ENCODE results near the gene EIF4H.

The EIF4H gene

DNA sequence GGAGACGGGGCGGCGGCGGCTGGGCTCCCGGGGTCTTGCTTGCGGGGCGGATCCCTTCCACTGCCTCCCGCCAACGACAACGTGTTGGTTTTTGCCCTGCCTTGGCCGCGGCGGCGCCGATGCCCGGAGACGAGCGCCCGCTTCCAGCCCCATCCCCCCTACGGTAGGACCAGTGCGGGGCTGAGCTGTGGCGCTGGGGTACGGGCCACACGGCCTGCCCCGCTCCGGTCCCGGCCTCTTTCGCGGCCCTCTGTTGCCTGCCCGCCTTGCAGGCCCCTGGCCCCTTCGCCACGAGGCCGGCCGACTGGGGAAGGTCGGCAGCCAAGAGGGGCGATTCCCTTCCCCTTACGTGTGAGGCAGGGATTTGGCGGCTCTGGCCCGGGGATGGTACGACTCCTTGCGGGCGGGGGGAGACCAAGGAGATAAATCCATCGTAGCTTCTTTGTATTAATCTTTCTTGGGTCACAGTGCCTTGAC lies 488 bp downstream of the EIF4H start:
- CTCF ChIA-PET, result interaction anchor here (1.0 to 2.3 kb wide), 7 partner anchors 9 to 106 kb away, joined by 3 to 9 read pairs (median 4); partner anchors contain the start of gene LIMK1

DNA sequence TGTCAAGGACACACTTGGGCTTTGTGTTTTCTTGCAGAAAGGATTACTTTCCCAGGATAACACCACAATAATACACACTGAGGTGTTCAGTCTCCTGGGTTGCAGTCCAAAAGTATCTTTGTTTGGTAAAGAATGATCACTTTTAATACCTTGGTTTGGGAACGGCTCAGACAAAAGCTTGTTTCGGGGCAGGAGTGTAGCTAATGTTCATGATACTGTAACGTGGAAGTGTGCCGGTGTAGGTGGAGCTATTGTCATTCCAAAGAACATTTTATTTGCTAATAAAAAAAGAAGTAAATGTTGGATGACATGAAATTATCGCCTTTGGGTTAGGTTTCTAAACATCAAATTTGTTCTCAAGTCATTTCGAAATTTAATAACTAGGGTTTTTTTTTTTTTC lies 1.2 kb downstream of the EIF4H start:
- Histone ChIP-seq H3K27me3 (replicated peaks in 2 of 5; ENCODE audit: control insufficient read depth in 4 of 5, insufficient read depth in 5 of 5, low read length in 4 of 5) (no peaks in the 10 kb centered on the region), H3K36me3 (ENCODE audit: control insufficient read depth in 4 of 4, insufficient read depth in 4 of 4, low read length in 3 of 4) (peaks cover 3 to 31% (median 10%) of the 10 kb centered on the region in 4 experiments), H3K4me3 (ENCODE audit: control insufficient read depth in 1 of 7, extremely low read depth in 1 of 7, insufficient read depth in 4 of 7, low read depth in 2 of 7, low read length in 6 of 7) (peak overlapping the region in 6 of 7 experiments; percentile 76 to 95 (median 86)), H3K4me1 (ENCODE audit: control extremely low read depth in 1 of 4, control insufficient read depth in 4 of 4, insufficient read depth in 4 of 4, low read length in 3 of 4) (peaks cover 20 to 54% (median 48%) of the 10 kb centered on the region in 4 experiments), H3K9me3 (ENCODE audit: control extremely low read depth in 1 of 5, control insufficient read depth in 4 of 5, insufficient read depth in 2 of 5, low read depth in 1 of 5, low read length in 4 of 5) (no peaks in the 10 kb centered on the region), H3K27ac (ENCODE audit: insufficient read depth in 1 of 2, low read depth in 1 of 2, low read length in 2 of 2, poor library complexity in 1 of 2, severe bottlenecking in 2 of 2) (peak overlapping the region; percentile 90 to 95)
- no peak for DNase-seq
- CTCF ChIA-PET, result interaction anchor here (1.0 to 2.3 kb wide), 6 partner anchors 8 to 107 kb away, joined by 3 to 9 read pairs (median 4); partner anchors contain the start of gene LIMK1
- POLR2A ChIA-PET, result interaction anchor here (0.6 to 2.1 kb wide), 5 partner anchors 9 to 226 kb away, joined by 3 to 10 read pairs (median 3); no protein-coding TSS in a partner anchor
- 0% methylated on average over 1 of the region's 6 CpGs for WGBS (ENCODE audit: insufficient coverage)

More for the DNA sequence above, 488 bp downstream of the EIF4H start:
- H3K9me3 ChIP-seq (ENCODE audit: control extremely low read depth in 1 of 5, control insufficient read depth in 4 of 5, insufficient read depth in 2 of 5, low read depth in 1 of 5, low read length in 4 of 5), result no peaks in the 10 kb centered on the region
- H3K36me3 ChIP-seq (ENCODE audit: control insufficient read depth in 4 of 4, insufficient read depth in 4 of 4, low read length in 3 of 4), result peaks cover 0 to 27% (median 7%) of the 10 kb centered on the region in 4 experiments
- WGBS (ENCODE audit: insufficient coverage), result under 1% methylated on average over 24 of the region's 43 CpGs
- DNase-seq, result peak; percentile 43 to 68 (median 67)
- peak overlapping the region; percentile 76 to 95 (median 85) for H3K4me3 ChIP-seq (ENCODE audit: control insufficient read depth in 1 of 7, extremely low read depth in 1 of 7, insufficient read depth in 4 of 7, low read depth in 2 of 7, low read length in 6 of 7)
- H3K4me1 ChIP-seq (ENCODE audit: control extremely low read depth in 1 of 4, control insufficient read depth in 4 of 4, insufficient read depth in 4 of 4, low read length in 3 of 4), result peaks cover 20 to 54% (median 47%) of the 10 kb centered on the region in 4 experiments
- peak overlapping the region; percentile 90 to 95 for H3K27ac ChIP-seq (ENCODE audit: insufficient read depth in 1 of 2, low read depth in 1 of 2, low read length in 2 of 2, poor library complexity in 1 of 2, severe bottlenecking in 2 of 2)
- POLR2A ChIA-PET, result interaction anchor here (1.0 to 2.1 kb wide), 4 partner anchors 9 to 226 kb away, joined by 3 to 10 read pairs (median 4); no protein-coding TSS in a partner anchor
- H3K27me3 ChIP-seq (replicated peaks in 2 of 5; ENCODE audit: control insufficient read depth in 4 of 5, insufficient read depth in 5 of 5, low read length in 4 of 5), result no peaks in the 10 kb centered on the region

DNA sequence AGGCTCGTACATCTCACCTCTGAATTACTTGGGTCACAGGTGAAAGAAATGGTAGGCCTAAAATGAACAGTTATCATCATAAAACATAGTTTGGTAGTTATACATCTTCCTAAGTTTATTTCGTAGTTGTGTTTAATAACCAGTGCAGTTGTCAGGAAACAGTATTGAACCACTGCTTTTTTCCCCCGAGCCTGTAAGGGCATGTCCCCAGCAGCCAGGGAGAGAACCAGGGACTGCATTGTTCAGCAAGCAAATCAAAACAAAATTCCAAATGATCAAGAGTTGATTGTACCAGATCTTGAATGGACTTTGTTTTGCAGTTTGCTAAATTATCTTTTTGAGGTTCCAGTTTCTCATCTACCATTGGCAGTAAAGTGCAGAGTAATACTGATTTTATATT lies 2.4 kb downstream of the EIF4H start:
- DNase-seq, result no peak
- peaks cover 20 to 54% (median 48%) of the 10 kb centered on the region in 4 experiments for H3K4me1 ChIP-seq (ENCODE audit: control extremely low read depth in 1 of 4, control insufficient read depth in 4 of 4, insufficient read depth in 4 of 4, low read length in 3 of 4)
- peak overlapping the region in 2 of 7 experiments; percentile 9 to 39 for H3K4me3 ChIP-seq (ENCODE audit: control insufficient read depth in 1 of 7, extremely low read depth in 1 of 7, insufficient read depth in 4 of 7, low read depth in 2 of 7, low read length in 6 of 7)
- no peaks in the 10 kb centered on the region for H3K27me3 ChIP-seq (replicated peaks in 2 of 5; ENCODE audit: control insufficient read depth in 4 of 5, insufficient read depth in 5 of 5, low read length in 4 of 5)
- ChIA-PET CTCF (interaction anchor here (1.0 to 2.9 kb wide), 3 partner anchors 9 to 27 kb away, joined by 3 to 13 read pairs (median 4); no protein-coding TSS in a partner anchor), POLR2A (interaction anchor here (0.6 kb wide), 1 partner anchor 29 kb away, joined by 3 read pairs; no protein-coding TSS in a partner anchor)
- H3K27ac ChIP-seq (ENCODE audit: insufficient read depth in 1 of 2, low read depth in 1 of 2, low read length in 2 of 2, poor library complexity in 1 of 2, severe bottlenecking in 2 of 2), result peak overlapping the region in 1 of 2 experiments; percentile 12
- no peaks in the 10 kb centered on the region for H3K9me3 ChIP-seq (ENCODE audit: control extremely low read depth in 1 of 5, control insufficient read depth in 4 of 5, insufficient read depth in 2 of 5, low read depth in 1 of 5, low read length in 4 of 5)
- WGBS (ENCODE audit: insufficient coverage), result 57% methylated on average over 1 of the region's 3 CpGs
- peaks cover 5 to 39% (median 14%) of the 10 kb centered on the region in 4 experiments for H3K36me3 ChIP-seq (ENCODE audit: control insufficient read depth in 4 of 4, insufficient read depth in 4 of 4, low read length in 3 of 4)

- Histone ChIP-seq H3K4me1 (ENCODE audit: control extremely low read depth in 1 of 4, control insufficient read depth in 4 of 4, insufficient read depth in 4 of 4, low read length in 3 of 4) (peaks cover 24 to 60% (median 44%) of the 10 kb centered on the region in 4 experiments), H3K27ac (ENCODE audit: insufficient read depth in 1 of 2, low read depth in 1 of 2, low read length in 2 of 2, poor library complexity in 1 of 2, severe bottlenecking in 2 of 2) (peak overlapping the region in 1 of 2 experiments; percentile 26), H3K27me3 (replicated peaks in 2 of 5; ENCODE audit: control insufficient read depth in 4 of 5, insufficient read depth in 5 of 5, low read length in 4 of 5) (no peaks in the 10 kb centered on the region), H3K9me3 (ENCODE audit: control extremely low read depth in 1 of 5, control insufficient read depth in 4 of 5, insufficient read depth in 2 of 5, low read depth in 1 of 5, low read length in 4 of 5) (no peaks in the 10 kb centered on the region), H3K4me3 (ENCODE audit: control insufficient read depth in 1 of 7, extremely low read depth in 1 of 7, insufficient read depth in 4 of 7, low read depth in 2 of 7, low read length in 6 of 7) (peak overlapping the region in 1 of 7 experiments; percentile 17), H3K36me3 (ENCODE audit: control insufficient read depth in 4 of 4, insufficient read depth in 4 of 4, low read length in 3 of 4) (peaks cover 8 to 50% (median 21%) of the 10 kb centered on the region in 4 experiments)
- ChIA-PET CTCF (interaction anchor here (0.5 to 2.9 kb wide), 7 partner anchors 11 to 650 kb away, joined by 3 to 13 read pairs (median 6); no protein-coding TSS in a partner anchor), POLR2A (interaction anchor here (0.6 kb wide), 2 partner anchors 106 to 369 kb away, joined by 3 to 9 read pairs; no protein-coding TSS in a partner anchor)
- peak in 2 of 3 donors; percentile 44 to 56 for DNase-seq
- WGBS (ENCODE audit: insufficient coverage), result 24% methylated on average over 9 of the region's 9 CpGs
Observed at GRCh38 chr7:74178632-74179031, 4.5 kb downstream of the EIF4H start.

DNA sequence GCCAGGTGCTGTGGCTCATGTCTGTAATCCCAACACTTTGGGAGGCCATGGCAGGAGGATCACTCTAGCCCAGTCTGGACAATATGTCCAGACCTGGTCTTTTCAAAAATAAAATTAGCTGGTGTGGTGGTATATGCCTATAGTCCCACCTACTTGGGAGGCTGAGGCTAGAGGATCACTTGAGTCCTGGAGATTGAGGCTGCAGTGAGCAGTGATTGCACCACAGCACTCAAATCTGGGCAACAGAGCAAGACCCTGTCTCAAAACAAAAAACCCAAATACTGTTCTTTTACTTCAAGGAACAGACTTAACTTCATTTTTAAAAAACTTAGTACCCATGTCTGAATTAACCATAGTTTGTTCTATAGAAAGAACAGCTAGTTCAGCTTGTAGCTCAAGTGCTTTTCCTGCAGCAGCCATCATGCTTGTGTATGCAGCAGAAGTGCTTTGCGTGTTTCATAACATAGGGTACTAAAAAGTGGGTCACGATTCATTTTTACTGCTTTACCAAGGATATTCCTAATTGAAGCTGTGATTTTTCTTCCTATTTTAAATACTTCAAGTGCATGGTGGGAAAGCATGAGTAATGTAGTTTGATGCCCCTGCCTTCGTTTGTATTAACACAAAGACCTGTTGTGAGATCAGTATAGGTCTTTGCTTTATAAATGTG lies 5.9 kb downstream of the EIF4H start:
- CTCF ChIA-PET, result interaction anchor here (1.0 to 2.5 kb wide), 4 partner anchors 9 to 26 kb away, joined by 3 to 8 read pairs (median 6); no protein-coding TSS in a partner anchor
- DNase-seq, result no peak
- no peaks in the 10 kb centered on the region for H3K27me3 ChIP-seq (replicated peaks in 2 of 5; ENCODE audit: control insufficient read depth in 4 of 5, insufficient read depth in 5 of 5, low read length in 4 of 5)
- POLR2A ChIA-PET, result no interaction called here
- peaks cover 30 to 65% (median 50%) of the 10 kb centered on the region in 4 experiments for H3K4me1 ChIP-seq (ENCODE audit: control extremely low read depth in 1 of 4, control insufficient read depth in 4 of 4, insufficient read depth in 4 of 4, low read length in 3 of 4)
- WGBS (ENCODE audit: insufficient coverage), result no CpG with 5 or more reads among the region's 3 CpGs
- H3K9me3 ChIP-seq (ENCODE audit: control extremely low read depth in 1 of 5, control insufficient read depth in 4 of 5, insufficient read depth in 2 of 5, low read depth in 1 of 5, low read length in 4 of 5), result no peaks in the 10 kb centered on the region
- no peak overlapping the region for H3K27ac ChIP-seq (ENCODE audit: insufficient read depth in 1 of 2, low read depth in 1 of 2, low read length in 2 of 2, poor library complexity in 1 of 2, severe bottlenecking in 2 of 2)
- H3K36me3 ChIP-seq (ENCODE audit: control insufficient read depth in 4 of 4, insufficient read depth in 4 of 4, low read length in 3 of 4), result peaks cover 8 to 62% (median 21%) of the 10 kb centered on the region in 4 experiments
- no peak overlapping the region for H3K4me3 ChIP-seq (ENCODE audit: control insufficient read depth in 1 of 7, extremely low read depth in 1 of 7, insufficient read depth in 4 of 7, low read depth in 2 of 7, low read length in 6 of 7)

- H3K27me3 ChIP-seq (replicated peaks in 2 of 5; ENCODE audit: control insufficient read depth in 4 of 5, insufficient read depth in 5 of 5, low read length in 4 of 5), result no peaks in the 10 kb centered on the region
- ChIA-PET CTCF (interaction anchor here (1.0 to 2.5 kb wide), 5 partner anchors 8 to 25 kb away, joined by 3 to 8 read pairs (median 4); no protein-coding TSS in a partner anchor), POLR2A (no interaction called here)
- H3K27ac ChIP-seq (ENCODE audit: insufficient read depth in 1 of 2, low read depth in 1 of 2, low read length in 2 of 2, poor library complexity in 1 of 2, severe bottlenecking in 2 of 2), result no peak overlapping the region
- 100% methylated on average over 1 of the region's 1 CpG for WGBS (ENCODE audit: insufficient coverage)
- H3K9me3 ChIP-seq (ENCODE audit: control extremely low read depth in 1 of 5, control insufficient read depth in 4 of 5, insufficient read depth in 2 of 5, low read depth in 1 of 5, low read length in 4 of 5), result no peaks in the 10 kb centered on the region
- peaks cover 8 to 62% (median 21%) of the 10 kb centered on the region in 4 experiments for H3K36me3 ChIP-seq (ENCODE audit: control insufficient read depth in 4 of 4, insufficient read depth in 4 of 4, low read length in 3 of 4)
- H3K4me3 ChIP-seq (ENCODE audit: control insufficient read depth in 1 of 7, extremely low read depth in 1 of 7, insufficient read depth in 4 of 7, low read depth in 2 of 7, low read length in 6 of 7), result no peak overlapping the region
- DNase-seq, result no peak
- peaks cover 29 to 65% (median 52%) of the 10 kb centered on the region in 4 experiments for H3K4me1 ChIP-seq (ENCODE audit: control extremely low read depth in 1 of 4, control insufficient read depth in 4 of 4, insufficient read depth in 4 of 4, low read length in 3 of 4)
Observed at GRCh38 chr7:74180866-74181265, 6.7 kb downstream of the EIF4H start.
